ENCODE measurements around the gene SDHA. TPM values are rescaled to one million over a fixed set of nuclear protein-coding genes. Genes with fewer than 3 reads are reported as not detected.

SDHA gene
- total and polyA plus RNA-seq, 10 of the 15 experiments (the other 5 are each of a cell fraction or from before 2014, with no cell fraction given) = 63.3 to 205 (median 104) TPM

DNA sequence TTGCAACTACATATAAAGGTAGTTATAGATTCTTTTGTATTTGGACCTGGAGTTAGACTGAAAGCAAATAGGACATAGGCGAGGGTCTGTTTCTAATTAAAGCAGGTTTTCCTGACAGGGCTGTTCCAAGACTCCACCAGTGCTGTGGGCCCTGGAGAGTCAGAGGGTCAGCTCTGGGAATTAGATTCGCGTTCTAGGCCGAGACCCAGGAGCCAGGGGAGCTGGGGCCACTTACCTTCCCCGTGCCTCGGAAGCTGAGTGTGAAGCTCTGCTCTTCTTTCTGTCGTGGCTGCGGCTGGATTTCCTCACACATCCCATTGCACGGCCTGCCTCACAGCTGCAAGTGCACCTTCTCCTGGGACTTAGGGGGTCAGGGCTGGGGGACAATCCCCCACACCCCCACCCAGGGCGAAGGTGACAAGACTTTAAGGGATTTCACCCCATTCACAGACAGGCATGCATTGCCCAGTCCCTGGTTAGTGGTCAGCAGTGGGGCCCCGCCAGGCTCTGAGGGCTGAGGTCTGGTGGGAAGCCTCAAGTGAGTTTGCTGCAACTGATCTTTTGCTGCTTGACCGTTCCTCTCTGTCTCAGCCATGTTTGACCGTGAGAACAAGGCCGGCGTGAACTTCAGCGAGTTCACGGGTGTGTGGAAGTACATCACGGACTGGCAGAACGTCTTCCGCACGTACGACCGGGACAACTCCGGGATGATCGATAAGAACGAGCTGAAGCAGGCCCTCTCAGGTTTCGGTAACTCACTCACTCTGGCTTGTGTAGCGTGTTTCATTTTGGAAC lies 88.1 kb downstream of the SDHA start (continued):
- TF ChIP-seq, protein P1, sequence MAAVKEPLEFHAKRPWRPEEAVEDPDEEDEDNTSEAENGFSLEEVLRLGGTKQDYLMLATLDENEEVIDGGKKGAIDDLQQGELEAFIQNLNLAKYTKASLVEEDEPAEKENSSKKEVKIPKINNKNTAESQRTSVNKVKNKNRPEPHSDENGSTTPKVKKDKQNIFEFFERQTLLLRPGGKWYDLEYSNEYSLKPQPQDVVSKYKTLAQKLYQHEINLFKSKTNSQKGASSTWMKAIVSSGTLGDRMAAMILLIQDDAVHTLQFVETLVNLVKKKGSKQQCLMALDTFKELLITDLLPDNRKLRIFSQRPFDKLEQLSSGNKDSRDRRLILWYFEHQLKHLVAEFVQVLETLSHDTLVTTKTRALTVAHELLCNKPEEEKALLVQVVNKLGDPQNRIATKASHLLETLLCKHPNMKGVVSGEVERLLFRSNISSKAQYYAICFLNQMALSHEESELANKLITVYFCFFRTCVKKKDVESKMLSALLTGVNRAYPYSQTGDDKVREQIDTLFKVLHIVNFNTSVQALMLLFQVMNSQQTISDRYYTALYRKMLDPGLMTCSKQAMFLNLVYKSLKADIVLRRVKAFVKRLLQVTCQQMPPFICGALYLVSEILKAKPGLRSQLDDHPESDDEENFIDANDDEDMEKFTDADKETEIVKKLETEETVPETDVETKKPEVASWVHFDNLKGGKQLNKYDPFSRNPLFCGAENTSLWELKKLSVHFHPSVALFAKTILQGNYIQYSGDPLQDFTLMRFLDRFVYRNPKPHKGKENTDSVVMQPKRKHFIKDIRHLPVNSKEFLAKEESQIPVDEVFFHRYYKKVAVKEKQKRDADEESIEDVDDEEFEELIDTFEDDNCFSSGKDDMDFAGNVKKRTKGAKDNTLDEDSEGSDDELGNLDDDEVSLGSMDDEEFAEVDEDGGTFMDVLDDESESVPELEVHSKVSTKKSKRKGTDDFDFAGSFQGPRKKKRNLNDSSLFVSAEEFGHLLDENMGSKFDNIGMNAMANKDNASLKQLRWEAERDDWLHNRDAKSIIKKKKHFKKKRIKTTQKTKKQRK (IDR thresholded peaks at IDR 0.05; ENCODE audit: low read depth, low read length) = no peak
- no peak for TF ChIP-seq CREB1 (IDR thresholded peaks at IDR 0.05; ENCODE audit: low read depth)

Other genes starting within 250 kb of the SDHA start
- gene PLEKHG4B, start 126.2 kb upstream of the SDHA start, total RNA-seq (2014; rRNA removed) = not detected in 2 replicates
- gene PLEKHG4B, start 126.2 kb upstream of the SDHA start, total RNA-seq (2014; rRNA removed; fragmentation: Illumina TruSeq; extraction: Trizol) = not detected in 2 replicates
- gene PLEKHG4B, start 126.2 kb upstream of the SDHA start, total RNA-seq (2021) = 0.05 and 0.08 TPM in 2 replicates
- gene PLEKHG4B, start 126.2 kb upstream of the SDHA start, polyA plus RNA-seq (2011; rRNA removed) = not detected in 2 replicates
- under 0.01 TPM in 1 of 2 replicates, not detected in the other for gene PLEKHG4B, start 126.2 kb upstream of the SDHA start, polyA plus RNA-seq (2014; fragmentation: Illumina TruSeq; extraction: Trizol)
- not detected for gene PLEKHG4B, start 126.2 kb upstream of the SDHA start, polyA plus RNA-seq (2014; fragmentation: Nextera tagmentation; extraction: Ambion mirVana)
- 0.01 TPM in 1 of 2 replicates, not detected in the other for gene PLEKHG4B, start 126.2 kb upstream of the SDHA start, polyA plus RNA-seq (2014; rRNA removed)
- gene PLEKHG4B, start 126.2 kb upstream of the SDHA start, polyA plus RNA-seq (2016; fragmentation: Nextera tagmentation; extraction: Ambion mirVana) = under 1 TPM in 1 of 2 experiments, not detected in 1; 0.01 TPM
- 0.06 and 0.16 TPM in 2 replicates for gene LRRC14B, start 26.8 kb upstream of the SDHA start, total RNA-seq (2014; rRNA removed)
- not detected in 2 replicates for gene LRRC14B, start 26.8 kb upstream of the SDHA start, total RNA-seq (2014; rRNA removed; fragmentation: Illumina TruSeq; extraction: Trizol)
- gene LRRC14B, start 26.8 kb upstream of the SDHA start, total RNA-seq (2021) = 0.31 and 0.32 TPM in 2 replicates
- not detected in 2 replicates for gene LRRC14B, start 26.8 kb upstream of the SDHA start, polyA plus RNA-seq (2011; rRNA removed)
- gene LRRC14B, start 26.8 kb upstream of the SDHA start, polyA plus RNA-seq (2014; fragmentation: Illumina TruSeq; extraction: Trizol) = not detected in 2 replicates
- gene LRRC14B, start 26.8 kb upstream of the SDHA start, polyA plus RNA-seq (2014; fragmentation: Nextera tagmentation; extraction: Ambion mirVana) = not detected
- gene LRRC14B, start 26.8 kb upstream of the SDHA start, polyA plus RNA-seq (2014; rRNA removed) = 0.06 and 0.18 TPM in 2 replicates
- under 1 TPM; 0.13 to 0.24 TPM for gene LRRC14B, start 26.8 kb upstream of the SDHA start, polyA plus RNA-seq (2016; fragmentation: Nextera tagmentation; extraction: Ambion mirVana)
- gene CCDC127, start 167 bp upstream of the SDHA start, total RNA-seq (2014; rRNA removed) = 2.3 and 3.4 TPM in 2 replicates
- gene CCDC127, start 167 bp upstream of the SDHA start, total RNA-seq (2014; rRNA removed; fragmentation: Illumina TruSeq; extraction: Trizol) = 1.9 and 2.1 TPM in 2 replicates
- 2.9 and 4.1 TPM in 2 replicates for gene CCDC127, start 167 bp upstream of the SDHA start, total RNA-seq (2021)
- 2.1 and 2.2 TPM in 2 replicates for gene CCDC127, start 167 bp upstream of the SDHA start, polyA plus RNA-seq (2011; rRNA removed)
- 1.4 and 1.9 TPM in 2 replicates for gene CCDC127, start 167 bp upstream of the SDHA start, polyA plus RNA-seq (2014; fragmentation: Illumina TruSeq; extraction: Trizol)
- 1 to 10 TPM; 2.8 to 3.8 TPM for gene CCDC127, start 167 bp upstream of the SDHA start, polyA plus RNA-seq (2014; fragmentation: Nextera tagmentation; extraction: Ambion mirVana)
- 2.2 and 3.7 TPM in 2 replicates for gene CCDC127, start 167 bp upstream of the SDHA start, polyA plus RNA-seq (2014; rRNA removed)
- gene CCDC127, start 167 bp upstream of the SDHA start, polyA plus RNA-seq (2016; fragmentation: Nextera tagmentation; extraction: Ambion mirVana) = 1 to 10 TPM; 6.5 to 6.9 TPM
- 144 and 148 TPM in 2 replicates for gene PDCD6, start 53.3 kb downstream of the SDHA start, total RNA-seq (2014; rRNA removed)
- 105 and 111 TPM in 2 replicates for gene PDCD6, start 53.3 kb downstream of the SDHA start, total RNA-seq (2014; rRNA removed; fragmentation: Illumina TruSeq; extraction: Trizol)
- gene PDCD6, start 53.3 kb downstream of the SDHA start, total RNA-seq (2021) = 91.5 and 92.5 TPM in 2 replicates
- gene PDCD6, start 53.3 kb downstream of the SDHA start, polyA plus RNA-seq (2011; rRNA removed) = 253 and 286 TPM in 2 replicates
- 97.2 and 108 TPM in 2 replicates for gene PDCD6, start 53.3 kb downstream of the SDHA start, polyA plus RNA-seq (2014; fragmentation: Illumina TruSeq; extraction: Trizol)
- 10 to 100 TPM; 28.6 to 58.4 TPM for gene PDCD6, start 53.3 kb downstream of the SDHA start, polyA plus RNA-seq (2014; fragmentation: Nextera tagmentation; extraction: Ambion mirVana)
- gene PDCD6, start 53.3 kb downstream of the SDHA start, polyA plus RNA-seq (2014; rRNA removed) = 135 and 154 TPM in 2 replicates
- 100 to 1,000 TPM; 228 TPM for gene PDCD6, start 53.3 kb downstream of the SDHA start, polyA plus RNA-seq (2016; fragmentation: Nextera tagmentation; extraction: Ambion mirVana)
- 19.6 and 22.1 TPM in 2 replicates for gene AHRR, start 103.4 kb downstream of the SDHA start, total RNA-seq (2014; rRNA removed)
- gene AHRR, start 103.4 kb downstream of the SDHA start, total RNA-seq (2014; rRNA removed; fragmentation: Illumina TruSeq; extraction: Trizol) = 9.4 and 11.7 TPM in 2 replicates
- gene AHRR, start 103.4 kb downstream of the SDHA start, total RNA-seq (2021) = 27.8 and 35.2 TPM in 2 replicates
- gene AHRR, start 103.4 kb downstream of the SDHA start, polyA plus RNA-seq (2011; rRNA removed) = 13.5 and 17.3 TPM in 2 replicates
- gene AHRR, start 103.4 kb downstream of the SDHA start, polyA plus RNA-seq (2014; fragmentation: Illumina TruSeq; extraction: Trizol) = 5.7 and 10.8 TPM in 2 replicates
- 1 to 10 TPM in 1 of 2 experiments, under 1 TPM in 1; 0.90 to 1.1 TPM for gene AHRR, start 103.4 kb downstream of the SDHA start, polyA plus RNA-seq (2014; fragmentation: Nextera tagmentation; extraction: Ambion mirVana)
- 29.8 and 30.6 TPM in 2 replicates for gene AHRR, start 103.4 kb downstream of the SDHA start, polyA plus RNA-seq (2014; rRNA removed)
- 10 to 100 TPM; 21.1 to 21.3 TPM for gene AHRR, start 103.4 kb downstream of the SDHA start, polyA plus RNA-seq (2016; fragmentation: Nextera tagmentation; extraction: Ambion mirVana)
- 28.6 and 32.5 TPM in 2 replicates for gene EXOC3, start 224.9 kb downstream of the SDHA start, total RNA-seq (2014; rRNA removed)
- gene EXOC3, start 224.9 kb downstream of the SDHA start, total RNA-seq (2014; rRNA removed; fragmentation: Illumina TruSeq; extraction: Trizol) = 22.4 and 25.4 TPM in 2 replicates
- 48.9 and 50.3 TPM in 2 replicates for gene EXOC3, start 224.9 kb downstream of the SDHA start, total RNA-seq (2021)
- 16.4 and 22.6 TPM in 2 replicates for gene EXOC3, start 224.9 kb downstream of the SDHA start, polyA plus RNA-seq (2011; rRNA removed)
- gene EXOC3, start 224.9 kb downstream of the SDHA start, polyA plus RNA-seq (2014; fragmentation: Illumina TruSeq; extraction: Trizol) = 18.5 and 24.8 TPM in 2 replicates
- 1 to 10 TPM; 1.6 to 7.2 TPM for gene EXOC3, start 224.9 kb downstream of the SDHA start, polyA plus RNA-seq (2014; fragmentation: Nextera tagmentation; extraction: Ambion mirVana)
- 30.5 and 33.2 TPM in 2 replicates for gene EXOC3, start 224.9 kb downstream of the SDHA start, polyA plus RNA-seq (2014; rRNA removed)
- 10 to 100 TPM; 52.7 to 53.0 TPM for gene EXOC3, start 224.9 kb downstream of the SDHA start, polyA plus RNA-seq (2016; fragmentation: Nextera tagmentation; extraction: Ambion mirVana)

All from GM12878 (cell line).